Ishikawa (cell line): ENCODE measurements around the gene TMEM132D.

Source experiments
- CEBPB ChIP-seq: IDR thresholded peaks from 2 replicates; pipeline ENCODE4 v1.6.1; 2012
- CREB1 ChIP-seq: IDR thresholded peaks from 2 replicates; pipeline ENCODE4 v1.6.1; 2012; ENCODE audit warnings: low read depth
- FOXM1 ChIP-seq: IDR thresholded peaks from 2 replicates; pipeline ENCODE4 v1.6.1; 2012; ENCODE audit warnings: low read depth, borderline replicate concordance
- MAX ChIP-seq: IDR thresholded peaks from 2 replicates; pipeline ENCODE4 v1.6.1; 2012
- RAD21 ChIP-seq: IDR thresholded peaks from 2 replicates; pipeline ENCODE4 v1.6.1; 2012; ENCODE audit warnings: low read depth
- REST ChIP-seq: IDR thresholded peaks from 2 replicates; pipeline ENCODE4 v1.6.1; 2012; ENCODE audit warnings: low read depth, mild to moderate bottlenecking
- TCF12 ChIP-seq: IDR thresholded peaks from 2 replicates; pipeline ENCODE4 v1.6.1; 2012; ENCODE audit warnings: low read depth
- TEAD4 ChIP-seq: IDR thresholded peaks from 2 replicates; pipeline ENCODE4 v1.6.1; 2012
- YY1 ChIP-seq: IDR thresholded peaks from 2 replicates; pipeline ENCODE4 v1.6.1; 2012; ENCODE audit warnings: low read depth

DNA sequence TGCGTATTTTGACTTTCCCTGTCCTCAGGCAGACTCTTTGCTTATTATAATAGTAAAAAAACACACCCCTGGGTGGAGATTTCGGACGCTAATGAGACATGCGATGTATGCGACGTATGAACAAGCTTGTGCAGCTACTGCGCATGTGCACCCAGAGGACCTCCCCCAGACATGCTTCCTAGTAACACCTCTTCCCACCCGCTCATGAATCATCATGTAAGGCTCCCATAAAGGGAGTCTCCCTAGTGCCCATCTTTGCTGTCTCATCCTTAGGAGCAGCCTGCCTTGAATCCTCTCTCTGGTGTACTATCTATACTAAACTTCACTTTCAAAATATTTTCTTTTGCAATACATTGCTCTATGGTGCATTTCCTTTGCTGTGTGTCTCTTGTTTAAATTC lies 210.1 kb downstream of the TMEM132D start:
- no peak for TF ChIP-seq RAD21
- no peak for TF ChIP-seq YY1
- TF ChIP-seq TEAD4, result no peak
- no peak for TF ChIP-seq CREB1
- no peak for TF ChIP-seq CEBPB
- TF ChIP-seq REST, result no peak
- no peak for TF ChIP-seq MAX
- TF ChIP-seq FOXM1, result no peak
- TF ChIP-seq TCF12, result no peak
